Panc1 (cell line): Measurements from ENCODE around the gene ORC4.
"Not testable (repeated sequence)": the region's sequence is repeated elsewhere in the genome, so short reads cannot be mapped to it uniquely, and the experiment has no call there.

Source experiments
- CTCF ChIP-seq: fragments of 450-650 bp; IDR thresholded peaks from 2 replicates; pipeline ENCODE4 v1.5.1; 2017; ENCODE audit warnings: mild to moderate bottlenecking
- POLR2AphosphoS5 ChIP-seq: IDR thresholded peaks from 2 replicates; pipeline ENCODE4 v1.6.1; 2012; ENCODE audit warnings: mild to moderate bottlenecking, low read depth, low read length, moderate library complexity
- REST ChIP-seq, 2 experiments: IDR thresholded peaks; 2 replicates each; pipeline ENCODE4 v1.6.1; 2011 to 2012; ENCODE audit warnings: low read depth in 2 of 2, control low read depth in 1 of 2, low read length in 1 of 2, mild to moderate bottlenecking in 1 of 2, moderate library complexity in 1 of 2; ENCODE audit not compliant: insufficient read depth in 1 of 2
- SIN3A ChIP-seq: IDR thresholded peaks from 2 replicates; pipeline ENCODE4 v1.6.1; 2012; ENCODE audit warnings: low read depth, mild to moderate bottlenecking, low read length, moderate library complexity, borderline replicate concordance; ENCODE audit not compliant: insufficient read depth
- TCF7L2 ChIP-seq: IDR thresholded peaks from 2 replicates; pipeline ENCODE4 v1.6.1; 2011; ENCODE audit warnings: mild to moderate bottlenecking, low read depth, low read length, inconsistent platforms

DNA sequence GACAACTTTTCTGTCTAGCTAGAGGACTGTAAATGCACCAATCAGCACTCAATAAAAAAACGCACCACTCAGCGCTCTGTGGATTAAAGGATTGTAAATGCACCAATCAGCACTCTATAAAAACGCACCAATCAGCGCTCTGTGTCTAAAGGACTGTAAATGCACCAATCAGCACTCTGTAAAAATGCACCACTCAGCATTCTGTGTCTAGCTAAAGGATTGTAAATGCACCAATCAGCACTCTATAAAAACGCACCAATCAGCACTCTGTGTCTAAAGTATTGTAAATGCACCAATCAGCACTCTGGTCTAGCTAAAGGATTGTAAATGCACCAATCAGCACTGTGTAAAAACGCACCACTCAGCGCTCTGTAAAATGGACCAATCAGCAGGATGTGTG, 25.6 kb downstream of the ORC4 start:
- not testable (repeated sequence) for TF ChIP-seq CTCF; POLR2AphosphoS5; TCF7L2; SIN3A; REST (IDR thresholded peaks at IDR 0.05; ENCODE audit: insufficient read depth in 1 of 2, low read depth in 2 of 2, low read length in 1 of 2)
